Measurements from ENCODE around the gene TSPAN18. TPM values are rescaled to one million over a fixed set of nuclear protein-coding genes. Genes with fewer than 3 reads are reported as not detected.

The TSPAN18 gene
- total RNA-seq, 2 donors from 2014 or later, result 2.0 to 7.7 TPM

- Histone ChIP-seq H3K27ac (no peak overlapping the region), H3K9me3 (no peaks in the 10 kb centered on the region), H3K27me3 (replicated peaks; ENCODE audit: insufficient read depth) (no peaks in the 10 kb centered on the region), H3K36me3 (no peaks in the 10 kb centered on the region), H3K4me1 (ENCODE audit: control insufficient read depth in 1 of 2, low read depth in 2 of 2) (peaks cover 3 to 15% of the 10 kb centered on the region in 2 donors), H3K4me3 (no peak overlapping the region)
- no peak for DNase-seq (ENCODE audit: low spot score)
- no peak for TF ChIP-seq CTCF (IDR thresholded peaks at IDR 0.05)
- no peak for ATAC-seq (ENCODE audit: insufficient number of reproducible peaks, low FRiP score, low read depth)
Measured at GRCh38 chr11:44781655-44782054, 54.9 kb downstream of the TSPAN18 start.

GRCh38 chr11:44782478-44782877 is 55.7 kb downstream of the TSPAN18 start:
- no peaks in the 10 kb centered on the region for H3K36me3 ChIP-seq
- no peaks in the 10 kb centered on the region for H3K27me3 ChIP-seq (replicated peaks; ENCODE audit: insufficient read depth)
- TF ChIP-seq CTCF (IDR thresholded peaks at IDR 0.05), result no peak
- H3K4me3 ChIP-seq, result no peak overlapping the region
- peaks cover 3 to 15% of the 10 kb centered on the region in 2 donors for H3K4me1 ChIP-seq (ENCODE audit: control insufficient read depth in 1 of 2, low read depth in 2 of 2)
- no peak for DNase-seq (ENCODE audit: low spot score)
- no peaks in the 10 kb centered on the region for H3K9me3 ChIP-seq
- no peak for ATAC-seq (ENCODE audit: insufficient number of reproducible peaks, low FRiP score, low read depth)
- H3K27ac ChIP-seq, result no peak overlapping the region

- no peaks in the 10 kb centered on the region for H3K9me3 ChIP-seq
- no peak overlapping the region for H3K4me3 ChIP-seq
- no peaks in the 10 kb centered on the region for H3K27me3 ChIP-seq (replicated peaks; ENCODE audit: insufficient read depth)
- no peak for TF ChIP-seq CTCF (IDR thresholded peaks at IDR 0.05)
- DNase-seq (ENCODE audit: low spot score) (no peak), ATAC-seq (ENCODE audit: insufficient number of reproducible peaks, low FRiP score, low read depth) (no peak)
- H3K4me1 ChIP-seq (ENCODE audit: control insufficient read depth in 1 of 2, low read depth in 2 of 2), result peaks cover 3 to 15% of the 10 kb centered on the region in 2 donors
- H3K27ac ChIP-seq, result no peak overlapping the region
- H3K36me3 ChIP-seq, result no peaks in the 10 kb centered on the region
Measured at GRCh38 chr11:44784436-44784760, 57.6 kb downstream of the TSPAN18 start.

- Histone ChIP-seq H3K36me3 (no peaks in the 10 kb centered on the region), H3K27me3 (replicated peaks; ENCODE audit: insufficient read depth) (no peaks in the 10 kb centered on the region), H3K4me1 (ENCODE audit: control insufficient read depth in 1 of 2, low read depth in 2 of 2) (peaks cover 3 to 15% of the 10 kb centered on the region in 2 donors), H3K4me3 (no peak overlapping the region), H3K27ac (no peak overlapping the region), H3K9me3 (no peaks in the 10 kb centered on the region)
- ATAC-seq (ENCODE audit: insufficient number of reproducible peaks, low FRiP score, low read depth) (no peak), DNase-seq (ENCODE audit: low spot score) (no peak)
- no peak for TF ChIP-seq CTCF (IDR thresholded peaks at IDR 0.05)
Measured at GRCh38 chr11:44784851-44785250, 58.1 kb downstream of the TSPAN18 start.

- TF ChIP-seq CTCF (IDR thresholded peaks at IDR 0.05), result no peak
- no peak overlapping the region for H3K4me3 ChIP-seq
- no peak for DNase-seq (ENCODE audit: low spot score)
- H3K27ac ChIP-seq, result no peak overlapping the region
- no peak for ATAC-seq (ENCODE audit: insufficient number of reproducible peaks, low FRiP score, low read depth)
- no peaks in the 10 kb centered on the region for H3K9me3 ChIP-seq
- peaks cover 3 to 15% of the 10 kb centered on the region in 2 donors for H3K4me1 ChIP-seq (ENCODE audit: control insufficient read depth in 1 of 2, low read depth in 2 of 2)
- no peaks in the 10 kb centered on the region for H3K36me3 ChIP-seq
- H3K27me3 ChIP-seq (replicated peaks; ENCODE audit: insufficient read depth), result no peaks in the 10 kb centered on the region
Measured at GRCh38 chr11:44785856-44786607, 59.3 kb downstream of the TSPAN18 start.
